PC-9 (cell line): ENCODE results near the gene NAP1L3. TPM values are rescaled to one million over a fixed set of nuclear protein-coding genes. Genes with fewer than 3 reads are reported as not detected.

ENCODE experiments used
- BruUV-seq: library from RNA; stranded (reverse); fragments of 400-500 nt; replicated peaks from 2 replicates; lab custom pipeline; 2021; lab: Mats Ljungman, UMichigan
- CTCF ChIA-PET: fragments of 300-600 bp; sonication (Branson Sonifier 250); formaldehyde crosslinking; loops from one replicate; lab custom pipeline; 2022; ENCODE audit warnings: antibody characterized with exemption; lab: Charles Lee
- POLR2A ChIA-PET: fragments of 300-600 bp; sonication (Branson Sonifier 250); formaldehyde crosslinking; loops from one replicate; lab custom pipeline; 2022; ENCODE audit warnings: antibody characterized with exemption; ENCODE audit not compliant: unreplicated experiment; lab: Charles Lee
- DNase-seq, 2 experiments: peaks; one replicate each; pipeline versions ENCODE4 v3.0.0 to v3.0.0-alpha.2; 2015 to 2022; ENCODE audit warnings: mixed read lengths in 1 of 2
- H2AFZ ChIP-seq: fragments of 200-600 bp; sonication (generic); 2 replicates; pipeline ENCODE4 v1.8.1; 2017; ENCODE audit warnings: antibody characterized with exemption
- H3F3A ChIP-seq: fragments of 200-600 bp; sonication (generic); 2 replicates; pipeline ENCODE4 v1.8.1; 2017; ENCODE audit warnings: antibody characterized with exemption, mild to moderate bottlenecking, low read depth; ENCODE audit not compliant: insufficient read depth
- H3K27ac ChIP-seq: fragments of 200-600 bp; sonication (generic); 2 replicates; pipeline ENCODE4 v1.6.1; 2016; ENCODE audit warnings: mixed run types
- H3K27me3 ChIP-seq: fragments of 200-600 bp; sonication (generic); 2 replicates; pipeline ENCODE4 v1.6.1; 2016; ENCODE audit warnings: low read depth, mixed run types; ENCODE audit not compliant: insufficient read depth
- H3K36me3 ChIP-seq: fragments of 200-600 bp; sonication (generic); 2 replicates; pipeline ENCODE4 v1.6.1; 2016; ENCODE audit warnings: low read depth, mixed run types
- H3K4me1 ChIP-seq: fragments of 200-600 bp; sonication (generic); replicated peaks from 2 replicates; pipeline ENCODE4 v1.6.1; 2016; ENCODE audit warnings: mixed run types; ENCODE audit not compliant: insufficient read depth
- H3K4me2 ChIP-seq: fragments of 200-600 bp; sonication (generic); 2 replicates; pipeline ENCODE4 v1.6.1; 2017; ENCODE audit warnings: mixed run types
- H3K4me3 ChIP-seq: fragments of 200-600 bp; sonication (generic); 2 replicates; pipeline ENCODE4 v1.6.1; 2016; ENCODE audit warnings: mixed run types
- H3K79me2 ChIP-seq: fragments of 200-600 bp; sonication (generic); 2 replicates; pipeline ENCODE4 v1.6.1; 2017; ENCODE audit warnings: low read depth, mixed run types
- H3K9me2 ChIP-seq: fragments of 200-600 bp; sonication (generic); 2 replicates; pipeline ENCODE4 v1.8.1; 2017; ENCODE audit warnings: mild to moderate bottlenecking; ENCODE audit not compliant: insufficient read depth
- H3K9me3 ChIP-seq: fragments of 200-600 bp; sonication (generic); 2 replicates; pipeline ENCODE4 v1.8.1; 2016; ENCODE audit warnings: low read depth; ENCODE audit not compliant: insufficient read depth
- H4K20me1 ChIP-seq: fragments of 200-600 bp; sonication (generic); 2 replicates; pipeline ENCODE4 v1.8.1; 2017; ENCODE audit not compliant: insufficient read depth
- EZH2 ChIP-seq: fragments of 200-600 bp; sonication (generic); IDR thresholded peaks from 2 replicates; pipeline ENCODE4 v1.8.0; 2017; ENCODE audit warnings: antibody characterized with exemption, low read depth
- intact Hi-C: fragments of 100-400 bp; cut with micrococcal nuclease; formaldehyde crosslinking; loops from one replicate; pipeline ENCODE4 v1.10.0; 2022; ENCODE audit not compliant: unreplicated experiment
- total RNA-seq: library from RNA; stranded (reverse); gene quantifications from 2 replicates; pipeline ENCODE4 v1.2.3, GENCODE V29; 2021
- TF ChIP-seq, protein P1 (sequence below): fragments of 200-600 bp; sonication (generic); conservative IDR thresholded peaks from 2 replicates; pipeline ENCODE4 v1.6.1; 2017; ENCODE audit warnings: mixed run types, antibody characterized with exemption, mild to moderate bottlenecking, moderate library complexity

Gene NAP1L3
- total RNA-seq, 1 experiment from 2014 or later = not detected

DNA sequence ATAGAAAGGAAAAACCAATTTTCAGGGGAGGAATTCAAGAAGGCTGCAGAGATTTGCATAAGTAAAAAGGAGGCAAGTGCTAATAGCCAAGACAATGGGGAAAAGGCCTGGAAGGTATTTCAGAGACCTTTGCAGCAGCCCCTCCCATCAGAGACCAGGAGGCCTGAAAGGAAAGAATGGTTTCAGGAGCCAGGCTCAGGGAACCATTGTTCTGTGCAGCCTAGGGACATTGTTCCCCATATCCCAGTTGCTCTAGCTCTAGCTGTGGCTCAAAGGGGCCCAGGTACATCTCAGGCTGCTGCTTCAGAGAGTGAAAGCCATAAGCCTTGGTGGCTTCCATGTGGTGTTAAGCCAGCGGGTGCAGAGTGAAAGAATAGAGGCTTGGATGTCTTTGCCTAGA lies 24.0 kb downstream of the NAP1L3 start:
- Histone ChIP-seq H2AFZ (no peak overlapping the region), H3K9me3 (no peaks in the 10 kb centered on the region), H3K27ac (no peak overlapping the region), H3K27me3 (no peaks in the 10 kb centered on the region), H3K4me3 (no peak overlapping the region), H3K79me2 (no peaks in the 10 kb centered on the region), H4K20me1 (no peaks in the 10 kb centered on the region), H3K4me1 (no peaks in the 10 kb centered on the region), H3K36me3 (no peaks in the 10 kb centered on the region), H3F3A (no peaks in the 10 kb centered on the region), H3K9me2 (no peaks in the 10 kb centered on the region), H3K4me2 (no peak overlapping the region)
- intact Hi-C loops = no loop called here
- CTCF ChIA-PET = no interaction called here
- BruUV-seq = no TSS peak
- TF ChIP-seq EZH2 = no peak
- TF ChIP-seq, protein P1, sequence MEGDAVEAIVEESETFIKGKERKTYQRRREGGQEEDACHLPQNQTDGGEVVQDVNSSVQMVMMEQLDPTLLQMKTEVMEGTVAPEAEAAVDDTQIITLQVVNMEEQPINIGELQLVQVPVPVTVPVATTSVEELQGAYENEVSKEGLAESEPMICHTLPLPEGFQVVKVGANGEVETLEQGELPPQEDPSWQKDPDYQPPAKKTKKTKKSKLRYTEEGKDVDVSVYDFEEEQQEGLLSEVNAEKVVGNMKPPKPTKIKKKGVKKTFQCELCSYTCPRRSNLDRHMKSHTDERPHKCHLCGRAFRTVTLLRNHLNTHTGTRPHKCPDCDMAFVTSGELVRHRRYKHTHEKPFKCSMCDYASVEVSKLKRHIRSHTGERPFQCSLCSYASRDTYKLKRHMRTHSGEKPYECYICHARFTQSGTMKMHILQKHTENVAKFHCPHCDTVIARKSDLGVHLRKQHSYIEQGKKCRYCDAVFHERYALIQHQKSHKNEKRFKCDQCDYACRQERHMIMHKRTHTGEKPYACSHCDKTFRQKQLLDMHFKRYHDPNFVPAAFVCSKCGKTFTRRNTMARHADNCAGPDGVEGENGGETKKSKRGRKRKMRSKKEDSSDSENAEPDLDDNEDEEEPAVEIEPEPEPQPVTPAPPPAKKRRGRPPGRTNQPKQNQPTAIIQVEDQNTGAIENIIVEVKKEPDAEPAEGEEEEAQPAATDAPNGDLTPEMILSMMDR = no peak
- POLR2A ChIA-PET = no interaction called here
- no peak for DNase-seq

GRCh38 chrX:93637591-93637990 lies 35.8 kb downstream of the NAP1L3 start:
- DNase-seq = no peak
- no peaks in the 10 kb centered on the region for H3K27me3 ChIP-seq
- H3K9me3 ChIP-seq = no peaks in the 10 kb centered on the region
- ChIA-PET POLR2A (no interaction called here), CTCF (no interaction called here)
- no peak overlapping the region for H3K27ac ChIP-seq
- intact Hi-C loops = no loop called here
- H3F3A ChIP-seq = no peaks in the 10 kb centered on the region
- H3K4me3 ChIP-seq = no peak overlapping the region
- no peaks in the 10 kb centered on the region for H3K9me2 ChIP-seq
- H3K4me2 ChIP-seq = no peak overlapping the region
- H3K4me1 ChIP-seq = no peaks in the 10 kb centered on the region
- no peaks in the 10 kb centered on the region for H4K20me1 ChIP-seq
- H3K36me3 ChIP-seq = no peaks in the 10 kb centered on the region
- no peak overlapping the region for H2AFZ ChIP-seq
- BruUV-seq = no TSS peak
- no peaks in the 10 kb centered on the region for H3K79me2 ChIP-seq
- TF ChIP-seq EZH2 = no peak
- TF ChIP-seq, protein P1 = no peak

Other genes starting within 250 kb of the NAP1L3 start
- gene FAM133A, start 628 bp upstream of the NAP1L3 start, total RNA-seq = 2.4 and 2.5 TPM in 2 replicates